NCI-H1436 treated with DMSO at 0.1 percent for 48 hours (cell line): ENCODE results near the gene DDX60.
"Not testable (repeated sequence)": the region's sequence is repeated elsewhere in the genome, so short reads cannot be mapped to it uniquely, and the experiment has no call there.

Experiments used
- DNase-seq: peaks from one replicate; lab custom pipeline; 2025; lab: John Stamatoyannopoulos, UW

Gene DDX60

DNA sequence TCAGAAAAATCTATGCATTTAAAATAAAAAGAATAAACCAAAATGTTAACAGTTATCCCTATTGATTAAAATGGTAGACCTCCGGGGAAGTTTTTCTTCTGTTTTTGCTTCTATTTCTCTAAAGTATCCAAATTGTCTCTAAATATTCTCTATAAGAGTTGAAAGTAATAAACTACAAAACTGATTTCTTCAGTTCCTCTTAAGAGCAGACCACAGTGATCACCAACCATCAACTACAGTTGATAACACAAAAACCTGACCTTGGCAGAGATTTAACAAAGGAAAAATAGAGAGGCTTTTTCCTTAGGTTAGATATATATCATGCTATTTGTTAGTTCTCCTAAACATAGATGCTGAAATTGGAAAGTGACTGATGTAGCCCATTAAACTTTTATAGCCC is 27.3 kb downstream of the DDX60 start:
- DNase-seq: no peak

DNA sequence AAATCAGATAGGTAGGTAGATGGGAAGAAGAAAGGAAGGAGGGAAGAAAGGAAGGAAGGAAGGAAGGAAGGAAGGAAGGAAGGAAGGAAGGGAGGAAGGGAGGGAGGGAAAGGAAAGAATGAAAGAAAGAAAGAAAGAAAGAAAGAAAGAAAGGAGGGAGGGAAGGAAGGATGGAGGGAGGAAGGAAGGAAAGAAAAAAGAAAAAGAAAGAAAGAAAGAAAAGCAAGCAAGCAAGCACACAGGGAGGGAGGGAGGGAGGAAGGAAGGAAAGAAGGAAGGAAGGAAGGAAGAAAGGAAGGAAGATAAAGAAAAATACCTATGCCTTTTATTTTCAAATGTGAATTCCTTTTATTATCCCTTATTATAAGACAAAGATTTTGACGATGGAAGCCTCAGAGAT is 32.7 kb downstream of the DDX60 start:
- not testable (repeated sequence) for DNase-seq

DNA sequence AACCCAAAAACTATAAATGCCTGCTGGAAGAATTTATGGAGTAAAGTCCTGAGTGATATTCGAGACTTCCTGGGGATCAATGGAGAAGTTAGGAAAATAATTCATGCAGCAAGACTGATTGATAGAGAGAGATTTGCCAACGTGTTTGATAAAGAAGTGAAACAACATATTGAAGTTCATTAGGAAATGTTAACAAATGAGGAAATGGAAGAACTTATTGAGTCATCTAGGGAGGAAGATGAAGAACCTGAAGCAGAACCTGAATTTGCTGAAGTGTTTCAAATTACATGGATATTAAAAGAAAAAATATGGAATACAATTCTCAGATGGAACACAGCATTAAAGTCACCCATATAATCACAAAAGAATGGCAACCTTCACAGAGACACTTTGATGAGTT is 39.0 kb downstream of the DDX60 start:
- DNase-seq: no peak

DNA sequence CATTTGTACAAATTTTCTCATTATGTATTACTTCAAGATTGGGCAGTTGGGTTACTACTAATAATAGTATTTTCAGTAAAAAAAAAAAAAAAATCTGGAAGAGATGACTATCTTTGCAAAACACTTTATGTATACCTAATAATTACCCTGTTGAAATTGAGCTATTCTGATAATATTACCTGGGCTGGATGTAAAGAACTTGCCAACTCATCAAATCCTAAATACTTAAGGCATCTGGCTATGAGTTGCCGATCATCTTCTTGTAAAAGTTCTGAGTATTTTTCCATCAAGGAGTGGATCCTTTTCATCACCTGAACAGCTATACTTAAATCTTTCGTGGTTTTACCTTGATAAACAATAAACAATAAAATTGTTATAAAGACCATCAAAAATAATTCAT is 42.7 kb downstream of the DDX60 start:
- no peak for DNase-seq

DNA sequence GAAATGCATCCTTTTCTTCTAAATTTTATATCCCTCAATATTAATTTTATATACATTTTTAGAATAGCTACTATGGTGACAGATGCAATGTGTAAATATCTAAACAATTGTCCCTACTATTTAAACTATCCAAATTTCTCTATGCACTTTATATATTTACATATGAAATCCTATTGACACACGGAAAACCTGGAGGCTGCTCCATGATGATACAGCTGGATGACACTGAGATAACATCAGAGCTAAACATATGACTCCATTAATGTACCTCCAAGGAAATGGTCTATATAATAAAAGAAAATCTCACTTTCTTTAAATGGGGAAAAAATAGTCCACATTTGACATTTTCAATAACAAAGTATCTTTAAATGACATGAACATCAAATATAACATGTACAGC is 43.7 kb downstream of the DDX60 start:
- no peak for DNase-seq

DNA sequence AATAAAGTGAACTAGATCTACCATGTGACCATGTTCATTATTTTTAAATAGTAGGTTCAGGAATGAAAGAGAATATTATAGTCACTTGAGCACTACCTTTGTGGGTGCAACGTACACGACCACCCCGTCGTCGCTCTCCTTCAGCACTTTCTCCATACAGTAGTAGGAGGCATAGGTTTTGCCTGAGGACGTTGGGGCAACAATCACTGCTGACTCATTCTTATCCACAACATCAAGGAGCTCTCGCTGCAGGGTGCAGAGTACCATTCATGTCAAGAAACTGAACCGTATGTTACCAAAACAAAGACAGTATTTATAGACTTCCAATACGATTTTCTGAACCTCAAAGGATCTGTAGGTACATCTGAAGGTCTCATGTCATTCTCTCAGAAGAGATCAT is 44.7 kb downstream of the DDX60 start:
- no peak for DNase-seq

DNA sequence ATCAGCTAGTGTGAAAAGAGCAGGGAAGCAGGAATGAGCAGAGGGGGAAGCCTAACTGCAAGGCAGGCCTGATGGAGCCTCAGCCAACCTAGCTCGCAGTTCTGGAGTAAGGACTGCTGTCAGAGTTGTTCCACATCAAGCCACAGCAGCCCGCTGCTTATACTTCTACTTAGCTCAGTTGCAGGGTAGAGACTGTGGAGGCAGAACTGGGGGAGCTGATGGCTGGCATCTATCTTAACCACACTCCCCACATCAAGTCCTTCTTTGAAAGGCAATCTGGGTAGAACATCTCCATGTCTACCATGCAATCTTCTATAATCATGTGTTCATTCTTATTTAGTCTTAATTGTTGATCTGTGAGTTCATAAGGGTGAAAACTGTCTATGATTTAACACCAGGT is 46.1 kb downstream of the DDX60 start:
- no peak for DNase-seq

DNA sequence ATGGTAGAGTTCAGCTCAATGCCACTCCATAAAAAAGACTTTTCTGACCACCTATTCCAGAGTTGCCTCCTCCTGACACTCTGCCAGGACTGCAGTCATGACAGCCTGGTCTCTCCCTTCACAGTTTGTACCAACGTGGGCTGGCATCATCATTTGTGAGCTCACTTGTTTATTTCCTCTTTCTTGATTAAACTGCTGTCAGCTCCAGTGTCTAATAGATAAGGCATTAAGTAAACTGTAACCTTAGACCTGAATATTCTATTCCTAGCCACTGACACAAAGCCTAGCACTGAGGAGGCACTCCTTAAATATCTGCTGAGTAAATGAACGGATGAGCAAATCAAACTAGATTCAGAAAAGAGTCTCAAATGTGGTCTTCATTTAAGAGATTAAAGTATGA is 48.7 kb downstream of the DDX60 start:
- no peak for DNase-seq

DNA sequence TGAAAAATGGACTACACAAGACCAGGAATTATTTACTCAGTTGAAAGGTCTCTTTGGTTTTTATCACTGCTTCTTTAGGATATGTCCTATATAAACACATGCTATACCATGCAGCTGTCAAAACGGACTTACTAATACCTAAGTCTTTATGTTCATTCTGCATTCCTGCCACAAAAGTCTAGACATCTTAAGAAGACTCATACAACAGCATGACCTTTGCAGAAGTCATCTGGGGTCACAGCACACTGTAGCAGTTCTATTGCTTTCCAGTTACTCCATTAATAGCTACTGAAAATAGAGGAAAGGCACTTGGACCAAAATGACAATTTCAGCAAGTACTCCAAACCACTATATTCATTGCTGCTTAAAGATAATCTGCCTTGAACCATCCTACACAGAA is 53.2 kb downstream of the DDX60 start:
- no peak for DNase-seq

DNA sequence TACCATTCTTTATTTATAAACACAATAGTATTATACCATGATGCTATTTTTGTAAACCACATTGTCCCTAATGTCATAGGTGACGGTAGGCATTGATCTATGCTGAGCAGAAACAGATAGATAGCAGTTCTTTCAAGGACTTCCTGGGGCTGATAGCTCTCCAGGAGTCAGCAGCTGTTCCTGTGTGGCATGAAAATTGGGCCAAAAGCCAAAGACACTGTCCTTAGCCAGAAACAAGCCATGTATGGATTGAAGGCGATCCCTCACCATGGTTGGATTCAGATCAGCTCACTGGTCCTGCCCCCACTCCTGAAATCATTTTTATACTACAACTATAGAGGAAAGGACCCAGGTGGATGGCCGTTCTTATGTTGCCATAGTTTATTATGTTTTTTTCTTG is 53.6 kb downstream of the DDX60 start:
- no peak for DNase-seq

DNA sequence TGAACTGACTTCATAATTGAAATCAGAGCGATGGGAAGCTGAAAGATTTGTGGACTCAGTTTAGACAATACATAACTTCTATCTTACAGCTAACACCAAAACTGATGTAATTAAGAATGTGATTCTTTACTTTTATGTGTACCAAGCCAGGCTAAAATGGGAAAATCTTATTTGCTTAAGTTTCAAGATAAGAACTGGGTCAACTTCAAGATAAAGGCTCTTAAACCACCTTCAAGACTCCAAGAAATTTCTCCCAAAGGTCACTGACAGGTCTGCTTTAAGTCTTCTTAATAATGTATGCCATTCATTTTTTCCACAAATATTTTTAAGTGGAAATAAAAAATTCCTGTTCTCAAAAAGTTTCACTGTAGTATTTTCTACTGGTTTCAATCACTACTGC is 55.5 kb downstream of the DDX60 start:
- no peak for DNase-seq

DNA sequence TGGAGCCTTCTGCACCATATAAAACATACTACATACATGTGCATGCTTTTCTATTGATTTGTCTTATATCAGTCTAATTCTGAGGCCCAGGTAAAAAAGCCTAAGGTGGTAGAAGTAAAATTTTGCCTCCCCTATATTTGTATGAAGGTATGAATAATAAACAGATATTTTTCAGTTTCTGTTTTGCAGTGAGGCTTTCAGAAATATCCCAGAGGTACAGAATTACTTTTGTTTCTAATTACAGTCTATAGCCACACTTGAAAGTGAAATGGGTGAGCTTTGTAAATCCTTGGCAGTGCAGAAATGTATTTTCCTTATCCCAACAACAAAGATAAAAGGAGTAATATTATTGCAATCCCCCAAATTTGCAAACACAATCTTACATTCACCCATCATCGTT is 59.5 kb downstream of the DDX60 start:
- DNase-seq: no peak

DNA sequence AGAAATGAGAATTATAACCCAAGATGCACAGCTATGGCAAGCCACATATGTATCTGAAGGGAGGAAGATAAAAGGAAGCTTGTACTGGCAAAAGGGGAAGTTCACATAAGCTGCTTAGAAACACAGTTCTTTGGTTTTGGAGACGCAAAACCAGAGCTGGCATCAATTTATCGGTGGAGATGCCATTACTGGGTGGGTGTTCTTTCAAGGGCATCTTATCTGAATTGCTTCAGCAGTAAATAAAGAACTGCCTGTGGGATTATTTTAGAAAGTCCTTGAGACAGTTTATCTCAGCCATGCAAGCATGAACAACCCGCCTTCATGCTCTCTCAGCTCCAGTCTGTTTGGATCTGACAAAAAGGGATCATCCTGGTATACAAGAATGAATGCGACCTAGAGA is 60.8 kb downstream of the DDX60 start:
- DNase-seq: no peak

DNA sequence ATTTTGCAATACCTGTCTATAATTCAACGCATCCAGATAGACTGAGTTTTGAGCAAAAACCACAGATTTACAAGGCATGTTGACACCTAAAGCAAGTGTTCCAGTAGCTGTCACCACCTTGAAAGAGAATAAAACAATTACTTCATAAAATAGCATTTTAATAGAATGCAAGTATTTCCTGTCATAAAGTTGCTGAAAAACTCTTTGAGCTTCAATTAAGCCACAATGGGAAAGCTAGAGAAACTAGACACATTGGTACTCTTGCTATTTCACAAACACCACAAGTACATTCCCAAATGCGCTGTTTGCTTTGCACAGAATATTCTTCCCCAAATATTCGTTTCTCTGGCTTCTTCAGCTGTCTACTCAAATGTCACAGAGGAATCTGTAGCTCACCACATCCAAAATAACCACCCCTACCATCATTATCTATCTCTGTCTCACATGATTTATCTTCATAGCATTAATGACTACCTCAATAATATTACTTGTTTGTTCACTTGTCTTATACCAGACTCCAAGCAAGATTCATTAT is 70.3 kb downstream of the DDX60 start:
- DNase-seq: no peak

DNA sequence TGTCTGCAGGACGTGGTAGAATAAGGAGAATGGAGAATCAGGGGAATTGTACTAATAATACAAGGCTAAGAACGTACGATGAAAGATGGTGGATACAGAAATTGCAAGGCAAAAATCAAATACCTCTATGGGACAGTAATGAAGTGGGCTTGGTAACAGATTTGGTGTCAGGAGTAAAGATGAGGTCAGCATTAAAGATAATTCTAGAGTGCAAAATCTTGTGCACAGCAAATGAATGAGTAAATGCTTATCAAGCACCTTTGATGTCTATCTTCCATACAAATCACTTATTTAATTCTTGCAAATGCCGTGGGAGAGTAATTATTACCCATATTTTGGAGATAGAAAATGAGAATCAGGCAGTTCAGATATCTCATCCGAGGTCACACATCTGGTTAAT is 70.9 kb downstream of the DDX60 start:
- DNase-seq: no peak

DNA sequence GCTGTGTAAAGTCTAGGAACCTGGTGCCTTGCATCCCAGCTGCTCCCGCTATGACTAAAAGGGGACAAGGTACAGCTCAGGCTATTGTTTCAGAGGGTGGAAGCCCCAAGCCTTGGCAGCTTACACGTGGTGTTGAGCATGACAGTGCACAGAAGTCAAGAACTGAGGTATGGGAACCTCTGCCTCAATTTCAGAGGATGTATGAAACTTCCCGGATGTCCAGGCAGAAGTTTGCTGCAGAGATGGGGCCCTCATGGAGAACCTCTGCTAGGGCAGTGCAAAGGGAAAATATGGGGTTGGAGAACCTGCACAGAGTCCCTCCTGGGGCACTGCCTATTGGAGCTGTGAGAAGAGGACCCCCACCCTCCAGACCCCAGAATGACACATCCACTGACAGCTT is 76.6 kb downstream of the DDX60 start:
- no peak for DNase-seq

DNA sequence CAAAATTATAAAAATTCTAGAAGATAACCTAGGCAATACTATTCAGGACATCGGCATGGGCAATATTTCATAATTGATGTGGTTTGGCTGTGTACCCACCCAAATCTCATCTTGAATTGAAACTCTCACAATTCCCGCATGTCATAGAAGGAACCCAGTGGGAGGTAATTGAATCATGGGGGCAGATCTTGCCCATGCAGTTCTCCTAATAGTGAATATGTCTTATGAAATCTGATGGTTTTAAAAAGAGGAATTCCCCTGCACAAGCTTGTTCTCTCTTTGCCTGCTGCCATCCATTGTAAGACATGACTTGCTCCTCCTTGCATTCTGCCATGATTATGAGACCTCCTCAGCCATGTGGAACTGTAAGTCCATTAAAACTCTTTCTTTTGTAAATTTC is 77.7 kb downstream of the DDX60 start:
- no peak for DNase-seq

DNA sequence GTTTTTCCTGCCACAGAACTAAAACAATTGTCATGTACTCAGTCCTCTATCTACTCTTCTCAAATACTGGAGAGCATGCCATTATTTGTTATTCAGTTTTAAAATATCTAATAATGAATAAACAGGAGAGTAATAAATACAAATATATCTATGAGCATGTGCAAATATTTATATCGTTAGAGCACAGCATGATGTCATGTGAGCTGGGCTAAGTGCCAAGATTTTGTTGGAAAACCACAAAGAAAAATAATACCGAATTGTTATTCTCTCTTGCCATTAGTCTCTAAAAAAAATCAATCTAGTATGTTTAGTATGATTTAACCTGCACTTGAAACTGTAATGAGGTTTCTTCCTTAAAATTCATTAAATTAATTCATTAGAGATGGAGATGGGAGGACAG is 97.3 kb downstream of the DDX60 start:
- no peak for DNase-seq

DNA sequence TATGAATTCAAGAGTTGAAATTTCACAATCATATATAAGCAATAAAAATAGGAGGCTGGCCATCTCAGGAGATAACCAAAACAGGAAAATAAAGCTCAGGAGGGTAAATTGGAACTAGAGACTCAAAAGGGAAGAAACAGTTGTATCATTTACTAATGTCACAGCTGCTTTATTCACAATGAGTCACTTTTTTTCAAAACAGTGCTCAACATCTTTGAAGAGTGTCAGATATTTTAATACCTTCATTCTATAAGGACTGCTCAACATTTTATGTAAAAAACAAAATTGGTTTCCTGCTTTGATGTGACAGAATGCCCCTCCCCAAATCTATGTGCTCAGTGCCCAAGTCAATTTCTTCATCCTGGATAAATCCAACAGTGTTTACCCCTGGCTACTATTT is 97.7 kb downstream of the DDX60 start:
- DNase-seq: no peak

DNA sequence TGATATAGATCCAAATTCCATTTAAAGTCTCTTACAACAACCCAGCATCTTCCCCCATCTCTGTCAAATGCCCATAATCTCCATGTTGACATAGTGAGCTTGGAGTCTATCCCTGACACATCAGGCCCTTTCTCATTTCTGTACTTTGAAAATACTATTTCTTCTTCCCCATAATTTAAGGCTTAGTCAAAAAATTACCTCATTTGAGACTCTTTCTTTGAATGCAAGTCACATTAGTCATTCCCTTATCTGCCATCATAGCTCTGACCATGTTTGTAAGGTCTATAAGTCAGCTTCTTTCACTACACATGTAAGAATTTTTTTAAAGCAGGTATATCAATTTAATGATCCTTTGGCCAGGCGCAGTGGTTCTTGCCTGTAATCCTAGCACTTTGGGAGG is 99.9 kb downstream of the DDX60 start:
- DNase-seq: no peak

DNA sequence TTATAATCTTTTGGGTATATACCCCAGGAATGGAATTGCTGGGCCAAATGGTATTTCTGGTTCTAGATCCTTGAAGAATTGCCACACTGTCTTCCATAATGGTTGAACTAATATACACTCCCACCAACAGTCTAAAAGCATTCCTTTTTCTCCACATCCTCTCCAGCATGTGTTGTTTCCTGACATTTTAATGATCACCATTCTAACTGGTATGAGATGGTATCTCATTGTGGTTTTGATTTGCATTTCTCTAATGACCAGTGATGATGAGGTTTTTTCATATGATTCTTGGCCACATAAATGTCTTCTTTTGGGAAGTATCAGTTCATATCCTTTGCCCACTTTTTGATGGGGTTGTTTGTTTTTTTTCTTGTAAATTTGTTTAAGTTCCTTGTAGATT is 105.0 kb downstream of the DDX60 start:
- not testable (repeated sequence) for DNase-seq

DNA sequence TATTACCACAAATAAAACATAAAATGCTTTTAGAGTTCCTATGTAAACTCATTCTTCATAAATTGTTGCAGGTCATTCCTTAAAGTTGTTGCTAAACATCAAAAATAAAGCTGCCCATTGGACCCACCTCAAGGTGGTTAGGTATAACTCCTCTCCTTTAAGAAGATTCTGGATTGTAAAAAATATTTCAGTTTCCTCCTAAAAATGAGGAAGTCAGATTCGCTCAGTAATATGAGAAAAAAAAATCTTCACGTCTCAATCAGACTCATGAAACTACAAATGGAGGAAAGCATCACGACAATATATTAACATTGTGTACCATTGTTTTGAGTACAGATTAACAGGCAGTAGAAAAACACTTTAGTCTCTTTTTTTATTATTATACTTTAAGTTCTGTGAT is 105.9 kb downstream of the DDX60 start:
- no peak for DNase-seq

DNA sequence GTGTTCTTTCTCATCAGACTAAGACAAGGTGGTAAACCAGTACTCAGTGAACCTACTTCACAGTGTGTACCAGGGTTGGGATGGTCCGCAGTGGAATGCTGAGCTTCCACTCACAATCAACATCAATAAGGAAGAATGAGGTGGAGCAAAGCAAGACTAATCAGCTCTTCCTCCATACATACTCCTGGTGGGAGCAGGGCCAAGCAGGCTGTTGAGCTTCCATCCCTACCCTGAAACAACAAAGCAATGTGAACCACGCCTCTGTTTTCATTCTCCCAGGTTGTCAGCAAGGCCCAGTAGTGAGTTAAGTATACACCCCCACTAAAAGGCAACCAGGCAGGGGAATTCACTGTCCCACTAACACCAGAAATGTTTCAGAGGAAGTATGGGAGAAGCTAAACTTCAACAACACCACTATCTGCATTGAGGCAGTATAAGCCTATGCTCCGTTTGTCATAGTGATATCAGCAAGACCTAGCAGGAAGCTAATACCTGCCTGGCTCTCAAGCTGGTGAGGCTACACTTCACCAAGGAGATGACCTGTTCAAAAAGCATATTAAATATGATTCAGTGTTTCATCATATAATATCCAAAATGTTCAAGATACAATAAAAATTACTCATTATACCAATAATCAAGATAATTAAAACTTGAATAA is 109.5 kb downstream of the DDX60 start:
- DNase-seq: no peak

DNA sequence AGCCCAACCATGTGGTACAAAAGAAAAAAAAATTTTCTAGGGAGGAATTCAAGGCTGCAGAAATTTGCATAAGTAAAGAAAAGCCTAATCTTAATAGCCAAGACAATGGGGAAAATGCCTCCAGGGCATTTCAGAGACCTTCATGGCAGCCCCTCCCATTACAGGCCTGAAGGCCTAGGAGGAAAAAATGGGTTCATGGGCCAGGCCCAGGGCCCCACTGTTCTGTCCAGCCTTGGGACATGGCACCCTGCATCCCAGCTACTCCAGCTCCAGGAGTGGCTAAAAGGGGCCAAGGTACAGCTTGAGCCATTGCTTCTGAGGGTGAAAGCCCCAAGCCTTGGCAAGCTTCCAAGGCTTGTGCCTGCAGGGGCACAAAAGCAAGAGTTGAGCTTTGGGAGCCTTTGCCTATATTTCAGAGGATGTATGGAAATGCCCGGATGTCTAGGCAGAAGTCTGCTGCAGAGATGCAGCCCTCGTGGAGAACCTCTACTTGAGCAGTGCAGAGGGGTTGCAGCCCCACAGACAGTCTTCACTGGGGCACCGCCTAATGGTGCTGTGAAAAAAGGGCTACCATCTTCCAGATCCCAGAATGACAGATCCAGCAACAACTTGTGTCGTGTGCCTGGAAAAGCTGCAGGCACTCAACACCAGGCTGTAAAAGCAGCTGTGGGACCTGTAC is 115.2 kb downstream of the DDX60 start:
- DNase-seq: no peak
